Fibroblast of villous mesenchyme (primary cell): Measurements from ENCODE around the gene FBXW11. TPM values are rescaled to one million over a fixed set of nuclear protein-coding genes. Genes with fewer than 3 reads are reported as not detected.
"Not testable (repeated sequence)": the region's sequence is repeated elsewhere in the genome, so short reads cannot be mapped to it uniquely, and the experiment has no call there.

Source experiments
- DNase-seq: peaks from one replicate; pipeline ENCODE4 v3.0.0-alpha.2; 2010; ENCODE audit warnings: low read depth
- H3K4me3 ChIP-seq: 2 replicates; pipeline ENCODE4 v1.5.1; 2011; ENCODE audit warnings: low read depth, mild to moderate bottlenecking, low read length
- total RNA-seq: library from RNA; depleted of rRNA; stranded (reverse); fragments of >200 nt; gene quantifications from 2 replicates; pipeline ENCODE4 v1.2.3, GENCODE V29; 2012
- TF ChIP-seq, protein P1 (sequence below): IDR thresholded peaks from 2 replicates; pipeline ENCODE4 v1.5.1; 2012; ENCODE audit warnings: low read depth, mild to moderate bottlenecking, low read length; ENCODE audit not compliant: insufficient read depth

The FBXW11 gene
- total RNA-seq, 1 donor: 112 TPM

DNA sequence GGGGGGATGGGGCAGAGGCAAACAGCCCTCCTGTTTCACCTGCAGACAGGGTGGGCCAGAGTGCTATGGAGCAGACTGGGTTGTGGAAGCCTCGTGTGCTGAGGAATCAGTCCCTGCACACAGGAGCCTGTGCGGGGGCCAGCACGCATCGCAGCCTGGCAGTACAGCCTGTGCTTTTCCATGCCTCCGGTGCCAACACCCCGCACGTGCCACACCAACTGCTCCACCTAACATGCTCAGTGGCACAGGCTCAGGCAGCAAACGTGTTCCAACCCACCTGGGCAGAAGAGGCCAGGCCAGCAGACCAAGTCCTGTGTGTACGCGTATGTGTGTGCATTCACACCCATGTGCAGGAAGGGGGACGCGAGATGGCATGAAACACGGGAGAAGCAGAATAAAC is 37.4 kb upstream of the FBXW11 start:
- no peak overlapping the region for H3K4me3 ChIP-seq
- TF ChIP-seq, protein P1, sequence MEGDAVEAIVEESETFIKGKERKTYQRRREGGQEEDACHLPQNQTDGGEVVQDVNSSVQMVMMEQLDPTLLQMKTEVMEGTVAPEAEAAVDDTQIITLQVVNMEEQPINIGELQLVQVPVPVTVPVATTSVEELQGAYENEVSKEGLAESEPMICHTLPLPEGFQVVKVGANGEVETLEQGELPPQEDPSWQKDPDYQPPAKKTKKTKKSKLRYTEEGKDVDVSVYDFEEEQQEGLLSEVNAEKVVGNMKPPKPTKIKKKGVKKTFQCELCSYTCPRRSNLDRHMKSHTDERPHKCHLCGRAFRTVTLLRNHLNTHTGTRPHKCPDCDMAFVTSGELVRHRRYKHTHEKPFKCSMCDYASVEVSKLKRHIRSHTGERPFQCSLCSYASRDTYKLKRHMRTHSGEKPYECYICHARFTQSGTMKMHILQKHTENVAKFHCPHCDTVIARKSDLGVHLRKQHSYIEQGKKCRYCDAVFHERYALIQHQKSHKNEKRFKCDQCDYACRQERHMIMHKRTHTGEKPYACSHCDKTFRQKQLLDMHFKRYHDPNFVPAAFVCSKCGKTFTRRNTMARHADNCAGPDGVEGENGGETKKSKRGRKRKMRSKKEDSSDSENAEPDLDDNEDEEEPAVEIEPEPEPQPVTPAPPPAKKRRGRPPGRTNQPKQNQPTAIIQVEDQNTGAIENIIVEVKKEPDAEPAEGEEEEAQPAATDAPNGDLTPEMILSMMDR: no peak
- DNase-seq: no peak

GRCh38 chr5:172042183-172042582 is 35.7 kb upstream of the FBXW11 start:
- TF ChIP-seq, protein P1: no peak
- H3K4me3 ChIP-seq: no peak overlapping the region
- no peak for DNase-seq

- TF ChIP-seq, protein P1: no peak
- H3K4me3 ChIP-seq: no peak overlapping the region
- DNase-seq: no peak
These were observed 31.7 kb upstream of the FBXW11 start for GRCh38 chr5:172038167-172038566.

GRCh38 chr5:172035049-172035448 is 28.6 kb upstream of the FBXW11 start:
- no peak overlapping the region for H3K4me3 ChIP-seq
- no peak for DNase-seq
- TF ChIP-seq, protein P1: no peak

GRCh38 chr5:172031894-172032461 is 25.5 kb upstream of the FBXW11 start:
- TF ChIP-seq, protein P1: no peak
- no peak overlapping the region for H3K4me3 ChIP-seq
- DNase-seq: no peak

GRCh38 chr5:172029876-172030275 is 23.4 kb upstream of the FBXW11 start:
- TF ChIP-seq, protein P1: no peak

DNA sequence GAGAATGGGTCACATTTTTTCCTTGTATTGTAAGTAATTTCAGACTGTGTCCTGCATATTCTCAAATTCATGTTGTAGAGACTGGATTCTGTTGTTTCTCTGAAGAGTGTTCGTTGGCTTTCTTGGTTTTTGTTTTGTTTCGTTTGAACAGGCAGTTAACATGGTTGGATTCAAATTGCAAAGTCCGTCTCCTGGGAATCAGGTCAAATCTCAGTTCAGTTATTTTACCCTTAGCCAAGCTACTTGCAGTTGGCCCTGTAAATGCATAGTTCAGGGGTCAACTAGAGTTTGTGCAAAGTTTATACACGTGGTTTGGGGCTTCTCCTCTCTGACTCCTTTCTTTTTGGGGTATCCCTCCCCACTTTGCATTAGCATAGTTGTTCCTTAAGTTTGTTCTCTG is 21.7 kb upstream of the FBXW11 start:
- TF ChIP-seq, protein P1: no peak
- peak; percentile 34 for DNase-seq
- no peak overlapping the region for H3K4me3 ChIP-seq

More at GRCh38 chr5:172029876-172030275, 23.4 kb upstream of the FBXW11 start:
- no peak overlapping the region for H3K4me3 ChIP-seq
- no peak for DNase-seq

- DNase-seq, H3K4me3 ChIP-seq: not testable (repeated sequence)
These were observed 13.8 kb upstream of the FBXW11 start for GRCh38 chr5:172020110-172020786.
